GM04504 (cell line): ENCODE measurements around the gene VDAC1.
A peak's percentile ranks its signal among the peaks of the same experiment; 100 is the strongest.

Experiments used
- DNase-seq: peaks from one replicate; pipeline ENCODE4 v3.0.0-alpha.2; 2012; ENCODE audit warnings: low read depth

Gene VDAC1

DNA sequence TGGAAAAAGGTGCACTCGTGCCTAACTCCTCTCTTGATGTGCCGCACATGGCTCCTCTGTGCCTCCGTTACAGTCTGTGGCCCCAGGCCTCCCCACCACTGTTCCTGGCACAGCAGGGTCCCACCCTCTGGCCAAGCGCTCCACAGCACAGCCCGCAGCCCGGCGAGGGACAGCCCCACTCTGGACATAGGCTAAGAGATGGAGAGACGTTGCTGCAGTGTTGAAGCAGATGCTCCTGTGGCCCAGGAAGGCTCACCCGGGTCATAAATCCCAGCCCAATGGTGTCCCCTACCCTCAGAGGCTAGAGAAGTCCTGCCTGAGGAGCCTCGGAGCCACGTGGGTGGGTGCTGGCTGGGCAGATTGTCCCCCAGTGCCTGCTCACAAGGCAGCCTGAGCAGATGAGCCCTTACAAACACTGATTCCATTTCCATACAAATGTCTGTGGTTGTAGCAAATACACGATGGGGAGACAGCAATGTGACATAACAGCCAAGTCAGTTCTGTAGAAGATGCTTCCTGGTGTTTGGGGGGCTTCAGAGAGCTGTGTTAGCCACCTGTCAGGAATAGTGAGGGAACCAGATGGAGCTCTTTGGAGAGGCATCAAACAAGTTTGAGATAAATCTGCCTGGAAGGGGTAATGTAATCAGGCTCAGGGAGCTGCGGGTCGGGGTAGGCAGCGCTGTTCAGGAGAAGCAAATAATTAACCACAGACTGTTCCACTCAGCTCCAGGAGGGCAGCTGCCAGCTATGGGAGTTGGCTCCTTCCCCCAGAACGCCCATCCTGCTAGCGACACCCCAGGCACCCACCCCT lies 78.1 kb downstream of the VDAC1 start:
- DNase-seq: no peak

DNA sequence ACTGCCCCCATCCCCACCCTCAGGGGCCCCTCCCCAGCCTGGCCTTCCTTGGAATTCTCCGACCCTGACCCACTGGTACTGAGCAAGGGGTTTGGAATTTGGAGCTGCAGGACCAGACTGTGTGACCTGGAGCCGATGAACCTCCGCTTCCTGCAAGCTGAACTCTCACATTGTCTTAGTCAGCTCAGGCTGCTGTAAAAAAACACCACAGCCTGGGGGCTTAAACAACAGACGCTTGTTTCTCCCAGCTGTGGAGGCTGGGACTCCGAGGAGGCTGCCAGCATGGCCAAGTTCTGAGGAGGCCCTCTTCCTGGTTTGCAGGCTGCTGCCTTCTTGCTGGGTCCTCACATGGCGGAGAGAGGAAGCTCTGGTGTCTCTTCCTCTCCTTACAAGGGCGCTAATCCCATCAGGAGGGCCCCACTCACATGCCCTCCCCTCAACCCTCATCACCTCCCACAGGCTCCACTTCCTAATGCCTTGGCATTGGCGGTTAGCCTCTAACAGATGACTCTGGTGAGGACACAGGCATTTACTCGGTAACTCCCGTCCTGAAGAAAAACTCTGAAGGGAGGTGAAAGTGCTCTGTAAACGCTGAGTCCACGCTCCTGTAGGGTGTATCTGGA lies 78.8 kb downstream of the VDAC1 start:
- no peak for DNase-seq

DNA sequence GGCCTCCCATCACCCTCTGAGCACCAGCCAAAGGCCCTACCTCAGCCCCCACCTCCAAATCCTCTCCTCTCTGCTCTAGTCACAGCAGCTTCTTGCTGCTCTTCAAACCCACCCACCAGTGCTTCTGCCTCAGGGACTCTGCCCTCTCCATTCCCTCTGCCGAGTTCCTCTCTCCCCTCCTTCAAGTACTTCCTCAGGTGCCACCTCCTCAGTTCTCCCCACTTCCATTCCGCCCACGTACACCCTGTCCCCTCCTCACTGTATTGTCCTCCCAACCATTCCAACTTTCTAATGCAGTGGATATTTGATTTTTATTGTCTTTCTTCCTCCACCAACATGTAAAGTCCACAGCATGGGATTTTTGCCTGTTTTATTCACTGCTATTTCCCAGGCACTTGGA lies 79.5 kb downstream of the VDAC1 start:
- no peak for DNase-seq

DNA sequence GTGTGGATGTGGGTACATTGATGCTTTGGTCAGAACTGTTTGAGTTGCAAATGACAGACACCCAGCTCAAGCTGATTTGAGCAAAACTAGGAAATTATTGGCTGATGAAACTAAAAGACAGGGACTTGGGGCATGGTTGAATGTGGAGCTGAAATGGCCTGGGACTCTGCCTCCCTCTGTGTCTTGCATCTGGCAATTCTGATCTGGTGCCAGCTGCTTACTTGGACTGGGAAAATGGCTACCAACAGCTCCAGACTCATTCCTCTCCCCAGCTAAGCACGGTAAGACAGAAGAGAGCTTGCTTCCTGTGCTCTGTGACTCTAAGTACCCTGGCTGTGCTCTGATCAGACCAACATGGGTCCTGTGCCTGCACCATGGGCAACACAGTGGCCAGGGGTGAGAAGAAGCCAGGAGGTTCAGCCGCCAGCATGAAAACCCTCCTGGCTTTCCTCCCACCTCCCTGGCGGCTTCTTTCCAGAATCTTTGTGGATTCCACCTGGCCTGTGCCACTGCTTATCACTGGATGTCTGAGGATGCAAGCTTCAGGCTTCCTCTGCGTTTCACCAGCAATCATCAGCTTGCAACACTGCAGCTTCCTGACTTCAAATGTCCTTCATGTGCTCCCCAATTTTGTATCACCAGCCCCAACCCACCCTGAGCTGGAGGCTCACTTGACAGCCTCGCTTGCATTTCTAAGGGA lies 80.4 kb downstream of the VDAC1 start:
- DNase-seq: peak; percentile 7

DNA sequence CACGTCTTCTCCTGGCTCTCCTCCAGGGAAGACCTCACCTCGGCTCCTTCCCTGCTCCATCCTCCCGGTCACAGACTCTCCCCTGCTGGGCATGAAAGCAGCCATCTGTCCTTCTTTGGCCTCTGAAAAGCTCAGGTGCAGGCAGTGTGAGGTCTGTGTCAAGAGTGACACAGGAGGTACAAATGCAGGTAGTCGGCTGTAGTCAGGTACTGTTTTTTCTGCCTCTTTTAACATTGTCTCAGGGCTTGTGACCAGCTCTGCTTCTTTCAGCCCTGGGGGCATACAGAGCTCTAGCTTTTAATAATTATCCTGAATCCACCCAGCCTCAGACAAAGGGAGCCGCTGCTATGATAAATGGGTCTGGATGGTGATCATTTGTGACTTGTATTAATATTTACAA lies 82.8 kb downstream of the VDAC1 start:
- DNase-seq: no peak
